ENCODE data around the gene JADE2. TPM values are rescaled to one million over a fixed set of nuclear protein-coding genes. Genes with fewer than 3 reads are reported as not detected.

JADE2 gene
- total RNA-seq, 1 donor from 2014 or later: 32.4 TPM

GRCh38 chr5:134523543-134524271 is 1.8 kb upstream of the JADE2 start:
- H3K4me1 Mint-ChIP-seq (ENCODE audit: unreplicated experiment): peaks cover 15% of the 10 kb centered on the region
- H3K27ac Mint-ChIP-seq (ENCODE audit: unreplicated experiment): peak overlapping the region; percentile 58
- DNase-seq (ENCODE audit: extremely low spot score, unreplicated experiment): no peak
- H3K27me3 Mint-ChIP-seq (ENCODE audit: unreplicated experiment): peaks cover 25% of the 10 kb centered on the region
- H3K9me3 Mint-ChIP-seq (ENCODE audit: unreplicated experiment): no peaks in the 10 kb centered on the region
- no peaks in the 10 kb centered on the region for H3K36me3 Mint-ChIP-seq (ENCODE audit: unreplicated experiment)
- TF ChIP-seq, protein P1, sequence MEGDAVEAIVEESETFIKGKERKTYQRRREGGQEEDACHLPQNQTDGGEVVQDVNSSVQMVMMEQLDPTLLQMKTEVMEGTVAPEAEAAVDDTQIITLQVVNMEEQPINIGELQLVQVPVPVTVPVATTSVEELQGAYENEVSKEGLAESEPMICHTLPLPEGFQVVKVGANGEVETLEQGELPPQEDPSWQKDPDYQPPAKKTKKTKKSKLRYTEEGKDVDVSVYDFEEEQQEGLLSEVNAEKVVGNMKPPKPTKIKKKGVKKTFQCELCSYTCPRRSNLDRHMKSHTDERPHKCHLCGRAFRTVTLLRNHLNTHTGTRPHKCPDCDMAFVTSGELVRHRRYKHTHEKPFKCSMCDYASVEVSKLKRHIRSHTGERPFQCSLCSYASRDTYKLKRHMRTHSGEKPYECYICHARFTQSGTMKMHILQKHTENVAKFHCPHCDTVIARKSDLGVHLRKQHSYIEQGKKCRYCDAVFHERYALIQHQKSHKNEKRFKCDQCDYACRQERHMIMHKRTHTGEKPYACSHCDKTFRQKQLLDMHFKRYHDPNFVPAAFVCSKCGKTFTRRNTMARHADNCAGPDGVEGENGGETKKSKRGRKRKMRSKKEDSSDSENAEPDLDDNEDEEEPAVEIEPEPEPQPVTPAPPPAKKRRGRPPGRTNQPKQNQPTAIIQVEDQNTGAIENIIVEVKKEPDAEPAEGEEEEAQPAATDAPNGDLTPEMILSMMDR (IDR thresholded peaks at IDR 0.05): no peak
- peak overlapping the region; percentile 88 for H3K4me3 Mint-ChIP-seq (ENCODE audit: unreplicated experiment)

- no peaks in the 10 kb centered on the region for H3K9me3 Mint-ChIP-seq (ENCODE audit: unreplicated experiment)
- no peaks in the 10 kb centered on the region for H3K36me3 Mint-ChIP-seq (ENCODE audit: unreplicated experiment)
- TF ChIP-seq, protein P1 (IDR thresholded peaks at IDR 0.05): no peak
- peaks cover 25% of the 10 kb centered on the region for H3K27me3 Mint-ChIP-seq (ENCODE audit: unreplicated experiment)
- peak; percentile 86 for DNase-seq (ENCODE audit: extremely low spot score, unreplicated experiment)
- peak overlapping the region; percentile 88 for H3K27ac Mint-ChIP-seq (ENCODE audit: unreplicated experiment)
- H3K4me1 Mint-ChIP-seq (ENCODE audit: unreplicated experiment): peaks cover 17% of the 10 kb centered on the region
- H3K4me3 Mint-ChIP-seq (ENCODE audit: unreplicated experiment): peak overlapping the region; percentile 88
Observed at GRCh38 chr5:134524272-134524825, 1.1 kb upstream of the JADE2 start.

DNA sequence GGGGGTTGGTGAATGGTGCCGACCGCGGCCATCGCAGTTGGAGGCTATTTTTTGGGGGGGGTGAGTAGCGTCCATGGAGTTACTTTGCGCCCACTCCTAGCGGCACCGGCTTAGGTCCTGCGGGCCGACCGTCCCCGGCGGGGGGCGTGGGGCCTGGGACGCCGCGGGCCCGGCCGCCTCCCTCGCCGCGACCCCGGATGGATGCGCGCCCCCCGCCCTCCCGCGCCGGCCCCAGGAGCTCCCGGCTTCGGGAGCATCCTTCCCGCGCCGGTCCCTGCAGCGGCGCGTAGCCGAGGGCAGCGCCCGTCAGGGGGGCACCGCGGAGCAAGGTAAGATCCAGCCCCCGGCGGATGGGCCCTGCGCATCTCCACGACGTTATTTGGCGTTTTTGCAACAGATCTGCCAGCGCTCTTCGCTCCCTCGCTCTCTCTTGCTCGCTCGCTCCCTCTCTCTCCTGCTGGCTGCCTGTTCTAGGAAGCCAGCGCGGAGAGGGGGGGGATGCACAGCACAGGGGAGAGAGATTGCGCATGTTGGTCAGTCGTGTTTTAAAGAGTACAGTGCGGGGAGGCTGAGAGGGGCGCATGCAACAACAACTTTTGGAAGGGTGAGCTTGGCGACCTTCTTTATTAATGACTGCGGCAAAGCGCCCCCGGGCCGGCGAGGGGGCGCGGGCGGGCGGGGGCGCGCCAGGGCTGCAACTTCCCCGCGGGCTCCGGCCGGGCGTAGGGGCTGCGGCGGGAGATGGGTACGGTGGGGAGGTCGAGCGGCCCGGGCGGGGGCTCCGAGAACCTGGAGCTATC is 413 bp downstream of the JADE2 start:
- Mint-ChIP-seq H3K9me3 (ENCODE audit: unreplicated experiment) (no peaks in the 10 kb centered on the region), H3K27me3 (ENCODE audit: unreplicated experiment) (peaks cover 14% of the 10 kb centered on the region)
- TF ChIP-seq, protein P1 (IDR thresholded peaks at IDR 0.05): no peak

GRCh38 chr5:134526483-134527155 is 1.1 kb downstream of the JADE2 start:
- H3K36me3 Mint-ChIP-seq (ENCODE audit: unreplicated experiment): no peaks in the 10 kb centered on the region
- H3K27me3 Mint-ChIP-seq (ENCODE audit: unreplicated experiment): peaks cover 9% of the 10 kb centered on the region
- peak; percentile 92 for DNase-seq (ENCODE audit: extremely low spot score, unreplicated experiment)
- TF ChIP-seq, protein P1 (IDR thresholded peaks at IDR 0.05): peak; percentile 62
- H3K4me3 Mint-ChIP-seq (ENCODE audit: unreplicated experiment): peak overlapping the region; percentile 90
- peak overlapping the region; percentile 88 for H3K27ac Mint-ChIP-seq (ENCODE audit: unreplicated experiment)
- H3K4me1 Mint-ChIP-seq (ENCODE audit: unreplicated experiment): peaks cover 32% of the 10 kb centered on the region
- no peaks in the 10 kb centered on the region for H3K9me3 Mint-ChIP-seq (ENCODE audit: unreplicated experiment)

More for the DNA sequence above, 413 bp downstream of the JADE2 start:
- peaks cover 30% of the 10 kb centered on the region for H3K4me1 Mint-ChIP-seq (ENCODE audit: unreplicated experiment)
- peak overlapping the region; percentile 74 for H3K27ac Mint-ChIP-seq (ENCODE audit: unreplicated experiment)
- no peak for DNase-seq (ENCODE audit: extremely low spot score, unreplicated experiment)
- no peaks in the 10 kb centered on the region for H3K36me3 Mint-ChIP-seq (ENCODE audit: unreplicated experiment)
- peak overlapping the region; percentile 90 for H3K4me3 Mint-ChIP-seq (ENCODE audit: unreplicated experiment)

All from osteocyte (in vitro differentiated cells).